GM12878 (cell line): Measurements from ENCODE around the gene DDX51. TPM values are rescaled to one million over a fixed set of nuclear protein-coding genes. Genes with fewer than 3 reads are reported as not detected.

Source experiments
- ATAC-seq: fragments of 200-7000 bp; cut with Tn5 transposase; 3 replicates; pipeline ENCODE4 v1.9.1; 2020; ENCODE audit warnings: mild to moderate bottlenecking, moderate library complexity
- BruUV-seq: library from RNA; stranded (reverse); fragments of 400-500 nt; replicated peaks from 2 replicates; lab custom pipeline; 2021; lab: Mats Ljungman, UMichigan
- CTCF ChIA-PET: fragments of 300-600 bp; sonication (Branson Sonifier 250); formaldehyde crosslinking; extraction: SDS; loops from one replicate; lab custom pipeline; 2021; ENCODE audit warnings: inconsistent platforms; lab: Yijun Ruan, JAX
- POLR2A ChIA-PET: fragments of 350-600 bp; formaldehyde crosslinking; extraction: SDS; loops from one replicate; lab custom pipeline; 2021; ENCODE audit warnings: inconsistent platforms; lab: Charles Lee
- RAD21 ChIA-PET: fragments of 300-600 bp; sonication (Branson Sonifier 250); formaldehyde crosslinking; loops from one replicate; lab custom pipeline; 2023; ENCODE audit warnings: antibody characterized with exemption; ENCODE audit not compliant: unreplicated experiment; lab: Charles Lee
- SMC1A ChIA-PET: fragments of 300-600 bp; sonication (Branson Sonifier 250); formaldehyde crosslinking; loops from one replicate; lab custom pipeline; 2023; ENCODE audit not compliant: unreplicated experiment, uncharacterized antibody; lab: Charles Lee
- DNase-seq: peaks from one replicate; pipeline ENCODE4 v3.0.0-alpha.2; 2011; ENCODE audit warnings: low read depth, low spot score
- FAIRE-seq: peaks from 3 replicates; lab custom pipeline; 2011; peaks lifted over from hg19 to GRCh38; lab: Jason Lieb, UNC
- H2AFZ ChIP-seq: 2 replicates; pipeline ENCODE4 v1.6.0; 2011; ENCODE audit warnings: low read depth, low read length, control low read depth; ENCODE audit not compliant: control insufficient read depth
- H3K27ac ChIP-seq: 2 replicates; pipeline ENCODE4 v1.5.1; 2011; ENCODE audit warnings: control low read depth; ENCODE audit not compliant: control insufficient read depth, insufficient read depth
- H3K27me3 ChIP-seq, 2 experiments: replicated peaks in 1 of 2; 2 replicates each; pipeline versions ENCODE4 v1.6.0 to v1.6.1; 2011; ENCODE audit warnings: low read length in 1 of 2; ENCODE audit not compliant: control insufficient read depth in 2 of 2, insufficient read depth in 2 of 2
- H3K36me3 ChIP-seq, 2 experiments: 2 replicates each; pipeline ENCODE4 v1.5.1; 2011; ENCODE audit warnings: low read length in 1 of 2; ENCODE audit not compliant: control insufficient read depth in 2 of 2, insufficient read depth in 2 of 2
- H3K4me1 ChIP-seq: 2 replicates; pipeline ENCODE4 v1.6.1; 2011; ENCODE audit warnings: mild to moderate bottlenecking, low read length, moderate library complexity, mixed read lengths; ENCODE audit not compliant: control insufficient read depth, insufficient read depth
- H3K4me2 ChIP-seq: 2 replicates; pipeline ENCODE4 v1.6.0; 2011; ENCODE audit warnings: control low read depth; ENCODE audit not compliant: control insufficient read depth, insufficient read depth
- H3K4me3 ChIP-seq: fragments of 200-600 bp; sonication (generic); 2 replicates; pipeline ENCODE4 v1.5.1; 2016
- H3K79me2 ChIP-seq: 2 replicates; pipeline ENCODE4 v1.6.0; 2011; ENCODE audit warnings: low read length; ENCODE audit not compliant: control insufficient read depth, insufficient read depth
- H3K9ac ChIP-seq: 2 replicates; pipeline ENCODE4 v1.8.0; 2011; ENCODE audit warnings: low read length, control low read depth, mixed read lengths; ENCODE audit not compliant: control insufficient read depth, insufficient read depth
- H3K9me3 ChIP-seq: replicated peaks from 3 replicates; pipeline ENCODE4 v1.5.1; 2011; ENCODE audit warnings: mild to moderate bottlenecking, low read length; ENCODE audit not compliant: control insufficient read depth, insufficient read depth
- H4K20me1 ChIP-seq: 2 replicates; pipeline ENCODE4 v1.6.0; 2011; ENCODE audit not compliant: control insufficient read depth, insufficient read depth
- CTCF ChIP-seq, 3 experiments: IDR thresholded peaks in 2 of 3; conservative IDR thresholded peaks in 1 of 3; 2 replicates each; pipeline ENCODE4 v1.5.1; 2011; ENCODE audit warnings: low read depth in 3 of 3, low read length in 3 of 3, mild to moderate bottlenecking in 3 of 3, control low read depth in 2 of 3, moderate library complexity in 2 of 3, inconsistent platforms in 1 of 3, mixed read lengths in 1 of 3; ENCODE audit not compliant: control insufficient read depth in 2 of 3, insufficient read depth in 1 of 3; ENCODE audit errors: extremely low read depth in 1 of 3
- EP300 ChIP-seq, 2 experiments: fragments of 150-350 bp in 1 of 2; IDR thresholded peaks; 2 replicates each; pipeline ENCODE4 v1.6.1; 2011 to 2012; ENCODE audit warnings: low read depth in 2 of 2, low read length in 2 of 2, borderline replicate concordance in 1 of 2, improper control_type of control experiment in 1 of 2, inconsistent platforms in 1 of 2; ENCODE audit not compliant: control insufficient read depth in 1 of 2
- GABPA ChIP-seq: IDR thresholded peaks from 2 replicates; pipeline ENCODE4 v1.6.1; 2014; ENCODE audit warnings: antibody characterized with exemption, low read depth, mild to moderate bottlenecking, inconsistent platforms
- HCFC1 ChIP-seq: fragments of 150-350 bp; IDR thresholded peaks from 2 replicates; pipeline ENCODE4 v1.6.1; 2014; ENCODE audit warnings: low read length
- HDAC2 ChIP-seq: fragments of 200-600 bp; sonication (generic); IDR thresholded peaks from 2 replicates; pipeline ENCODE4 v1.6.1; 2017
- LARP7 ChIP-seq: fragments of 450-650 bp; IDR thresholded peaks from 2 replicates; pipeline ENCODE4 v1.6.1; 2017; ENCODE audit warnings: mild to moderate bottlenecking
- PAX8 ChIP-seq: fragments of 450-650 bp; IDR thresholded peaks from 2 replicates; pipeline ENCODE4 v1.6.1; 2017; ENCODE audit warnings: mild to moderate bottlenecking, moderate library complexity
- PKNOX1 ChIP-seq: fragments of 450-650 bp; IDR thresholded peaks from 2 replicates; pipeline ENCODE4 v1.6.1; 2016; ENCODE audit warnings: mild to moderate bottlenecking
- RCOR1 ChIP-seq: conservative IDR thresholded peaks from 2 replicates; pipeline ENCODE4 v1.6.1; 2012; ENCODE audit warnings: low read depth, low read length, improper control_type of control experiment
- TAF1 ChIP-seq: IDR thresholded peaks from 2 replicates; pipeline ENCODE4 v1.6.1; 2011; ENCODE audit warnings: mild to moderate bottlenecking, low read depth, low read length, borderline replicate concordance
- USF2 ChIP-seq: IDR thresholded peaks from 2 replicates; pipeline ENCODE4 v1.6.1; 2011; ENCODE audit warnings: low read depth, low read length, improper control_type of control experiment, borderline replicate concordance
- ZBTB4 ChIP-seq: fragments of 450-650 bp; formaldehyde crosslinking; IDR thresholded peaks from 2 replicates; pipeline ENCODE4 v1.4.0; 2022; ENCODE audit warnings: mild to moderate bottlenecking, moderate library complexity
- ZNF207 ChIP-seq: fragments of 450-650 bp; IDR thresholded peaks from 2 replicates; pipeline ENCODE4 v1.6.1; 2014; ENCODE audit warnings: antibody characterized with exemption, mild to moderate bottlenecking, borderline replicate concordance
- WGBS: methylation state at CpG from one replicate; pipeline ENCODE4 v1.1.6; 2016; ENCODE audit warnings: low lambda C conversion rate; ENCODE audit not compliant: insufficient replicate concordance, insufficient coverage; ENCODE audit errors: missing lambda C conversion rate; 5-methylcytosine and 5-hydroxymethylcytosine counted together
- in situ Hi-C: fragments of 300-500 bp; cut with MboI; formaldehyde crosslinking; loops from 9 replicates; pipeline ENCODE4 v1.14.3; 2018; ENCODE audit warnings: mixed read lengths
- intact Hi-C: fragments of 100-400 bp; cut with micrococcal nuclease; formaldehyde crosslinking; loops from one replicate; pipeline ENCODE4 v1.14.2; 2022; ENCODE audit not compliant: unreplicated experiment
- polyA plus RNA-seq, 11 experiments: library from polyadenylated mRNA; depleted of rRNA in 4 of 11; unstranded in 6 of 11; stranded (reverse) in 5 of 11; fragments of >200 nt; fragmentation: Nextera tagmentation in 4 of 11; fragmentation: Illumina TruSeq in 1 of 11; extraction: Ambion mirVana in 4 of 11; extraction: Trizol in 1 of 11; gene quantifications; 1 replicate in 1 of 11; 2 replicates in 10 of 11; pipeline versions ENCODE4 v1.2.1 to v1.2.3, GENCODE V29; 2011 to 2016; ENCODE audit warnings: inconsistent platforms in 2 of 11, missing spikeins in 2 of 11, low read depth in 1 of 11
- total RNA-seq, 4 experiments: library from RNA; depleted of rRNA in 3 of 4; stranded (reverse); fragments of >200 nt in 3 of 4; fragmentation: Illumina TruSeq in 1 of 4; extraction: Trizol in 1 of 4; gene quantifications; 2 replicates each; pipeline versions ENCODE4 v1.2.1 to v1.2.3, GENCODE V29; 2013 to 2021

Gene DDX51
- total and polyA plus RNA-seq, 10 of the 15 experiments (the other 5 are each of a cell fraction or from before 2014, with no cell fraction given) = 0.97 to 29.1 (median 9.8) TPM

- TF ChIP-seq CTCF (IDR thresholded peaks at IDR 0.05 in 2 of 3, conservative IDR thresholded peaks at IDR 0.05 in 1 of 3; ENCODE audit: control insufficient read depth in 2 of 3, extremely low read depth in 1 of 3, insufficient read depth in 1 of 3, low read depth in 3 of 3, low read length in 3 of 3) (no peak), HDAC2 (no peak)
- TF ChIP-seq, all 136 proteins: peak for 0
These were observed 22.9 kb upstream of the DDX51 start (continued) for GRCh38 chr12:132166801-132167591.

GRCh38 chr12:132166093-132166492 is 22.0 kb upstream of the DDX51 start:
- no peak overlapping the region for H3K27ac ChIP-seq
- RAD21 ChIA-PET = no interaction called here
- H3K9me3 ChIP-seq = no peaks in the 10 kb centered on the region
- POLR2A ChIA-PET = no interaction called here
- intact Hi-C loops = no loop called here
- SMC1A ChIA-PET = no interaction called here
- H3K4me3 ChIP-seq = no peak overlapping the region
- H3K4me1 ChIP-seq = no peaks in the 10 kb centered on the region
- no peak overlapping the region for H2AFZ ChIP-seq
- H3K36me3 ChIP-seq = no peaks in the 10 kb centered on the region
- no peak overlapping the region for H3K9ac ChIP-seq
- in situ Hi-C loops = no loop called here
- CTCF ChIA-PET = no interaction called here
- H3K27me3 ChIP-seq = no peaks in the 10 kb centered on the region
- H4K20me1 ChIP-seq = no peaks in the 10 kb centered on the region
- BruUV-seq = no TSS peak
- no peak overlapping the region for H3K4me2 ChIP-seq
- 88% methylated on average over 2 of the region's 2 CpGs for WGBS
- ATAC-seq (no peak), FAIRE-seq (no peak), DNase-seq (no peak)
- no peak for TF ChIP-seq TAF1
- no peak for TF ChIP-seq ZBTB4 (CRISPR knock-in tag)
- no peak for TF ChIP-seq LARP7
- no peak for TF ChIP-seq GABPA
- TF ChIP-seq USF2 = no peak
- TF ChIP-seq HCFC1 = no peak
- no peak for TF ChIP-seq RCOR1
- TF ChIP-seq PAX8 = no peak
- TF ChIP-seq PKNOX1 = no peak
- no peak for TF ChIP-seq EP300 (IDR thresholded peaks at IDR 0.05; ENCODE audit: borderline replicate concordance in 1 of 2, control insufficient read depth in 1 of 2, low read depth in 2 of 2, low read length in 2 of 2)
- TF ChIP-seq ZNF207 = no peak
- no peaks in the 10 kb centered on the region for H3K79me2 ChIP-seq
